DOHH2 (cell line): Measurements from ENCODE around the gene MGAT1.

Experiments
- H3F3A ChIP-seq: fragments of 200-600 bp; sonication (generic), shearing (Covaris generic); 2 replicates; pipeline ENCODE4 v1.6.0; 2016; ENCODE audit warnings: antibody characterized with exemption, mild to moderate bottlenecking; ENCODE audit not compliant: control insufficient read depth, insufficient read depth
- H3K27ac ChIP-seq: fragments of 200-600 bp; sonication (generic); 2 replicates; pipeline ENCODE4 v1.5.1; 2014; ENCODE audit warnings: low read depth, mild to moderate bottlenecking, low read length, moderate library complexity
- H3K27me3 ChIP-seq: fragments of 200-600 bp; sonication (generic); 2 replicates; pipeline ENCODE4 v1.6.1; 2014; ENCODE audit warnings: mild to moderate bottlenecking, low read length, mixed read lengths; ENCODE audit not compliant: control insufficient read depth
- H3K36me3 ChIP-seq: fragments of 200-600 bp; sonication (generic); 2 replicates; pipeline ENCODE4 v1.6.1; 2014; ENCODE audit warnings: mild to moderate bottlenecking, low read length, moderate library complexity, mixed read lengths; ENCODE audit not compliant: control insufficient read depth
- H3K4me1 ChIP-seq: fragments of 200-600 bp; sonication (generic); 2 replicates; pipeline ENCODE4 v1.6.1; 2014; ENCODE audit warnings: mild to moderate bottlenecking, low read length, mixed read lengths; ENCODE audit not compliant: control insufficient read depth
- H3K4me2 ChIP-seq: fragments of 200-600 bp; sonication (generic); 2 replicates; pipeline ENCODE4 v1.6.0; 2014; ENCODE audit warnings: mild to moderate bottlenecking, low read length, moderate library complexity
- H3K4me3 ChIP-seq: fragments of 200-600 bp; sonication (generic); 2 replicates; pipeline ENCODE4 v1.5.1; 2014; ENCODE audit warnings: mild to moderate bottlenecking, low read length, mixed read lengths
- H3K79me2 ChIP-seq: fragments of 200-600 bp; sonication (generic); 2 replicates; pipeline ENCODE4 v1.6.1; 2014; ENCODE audit warnings: mild to moderate bottlenecking, low read length, mixed read lengths; ENCODE audit not compliant: control insufficient read depth
- H3K9me2 ChIP-seq: fragments of 200-600 bp; sonication (generic); replicated peaks from 2 replicates; pipeline ENCODE4 v1.6.1; 2014; ENCODE audit warnings: mild to moderate bottlenecking, low read length, mixed read lengths; ENCODE audit not compliant: control insufficient read depth
- H3K9me3 ChIP-seq: fragments of 200-600 bp; sonication (generic); 2 replicates; pipeline ENCODE4 v1.6.1; 2014; ENCODE audit warnings: antibody characterized with exemption, low read length, mixed read lengths; ENCODE audit not compliant: control insufficient read depth, insufficient read depth
- H4K20me1 ChIP-seq: fragments of 200-600 bp; sonication (generic); 2 replicates; pipeline ENCODE4 v1.6.0; 2014; ENCODE audit warnings: low read depth, mild to moderate bottlenecking, antibody characterized with exemption, low read length, moderate library complexity; ENCODE audit not compliant: control insufficient read depth, insufficient read depth
- EZH2phosphoT487 ChIP-seq: fragments of 200-600 bp; sonication (generic); IDR thresholded peaks from 2 replicates; pipeline ENCODE4 v1.6.1; 2017; ENCODE audit warnings: borderline replicate concordance, mild to moderate bottlenecking, antibody characterized with exemption, low read length, moderate library complexity, mixed read lengths
- TF ChIP-seq, protein P1 (sequence below): fragments of 200-600 bp; sonication (generic); IDR thresholded peaks from one replicate; pipeline ENCODE4 v1.5.1; 2014; ENCODE audit warnings: antibody characterized with exemption, mild to moderate bottlenecking, low read depth, low read length; ENCODE audit not compliant: poor library complexity, severe bottlenecking

The MGAT1 gene

DNA sequence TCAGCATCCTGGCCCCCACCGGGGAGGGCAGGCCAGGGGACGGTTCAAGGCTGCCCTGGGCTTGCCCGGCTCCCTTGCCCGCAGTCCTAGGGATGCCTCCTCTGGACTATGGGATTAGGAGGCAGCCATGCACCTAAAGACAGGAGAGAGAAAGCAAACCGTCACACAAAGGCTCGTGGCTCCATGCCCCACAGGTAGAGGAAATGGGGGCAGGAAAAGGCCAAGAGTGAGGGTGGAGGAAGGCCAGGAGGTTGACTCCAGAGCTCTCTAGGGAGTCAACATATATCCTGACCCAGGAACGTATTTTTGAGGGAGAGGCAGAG lies 9.7 kb downstream of the MGAT1 start:
- H3K79me2 ChIP-seq, result peaks cover 72% of the 10 kb centered on the region
- no peaks in the 10 kb centered on the region for H3K9me2 ChIP-seq
- no peaks in the 10 kb centered on the region for H3K9me3 ChIP-seq
- no peaks in the 10 kb centered on the region for H3F3A ChIP-seq
- peaks cover 25% of the 10 kb centered on the region for H3K4me1 ChIP-seq
- H3K4me2 ChIP-seq, result no peak overlapping the region
- no peak overlapping the region for H3K4me3 ChIP-seq
- H3K36me3 ChIP-seq, result peaks cover 53% of the 10 kb centered on the region
- no peak overlapping the region for H3K27ac ChIP-seq
- TF ChIP-seq, protein P1, sequence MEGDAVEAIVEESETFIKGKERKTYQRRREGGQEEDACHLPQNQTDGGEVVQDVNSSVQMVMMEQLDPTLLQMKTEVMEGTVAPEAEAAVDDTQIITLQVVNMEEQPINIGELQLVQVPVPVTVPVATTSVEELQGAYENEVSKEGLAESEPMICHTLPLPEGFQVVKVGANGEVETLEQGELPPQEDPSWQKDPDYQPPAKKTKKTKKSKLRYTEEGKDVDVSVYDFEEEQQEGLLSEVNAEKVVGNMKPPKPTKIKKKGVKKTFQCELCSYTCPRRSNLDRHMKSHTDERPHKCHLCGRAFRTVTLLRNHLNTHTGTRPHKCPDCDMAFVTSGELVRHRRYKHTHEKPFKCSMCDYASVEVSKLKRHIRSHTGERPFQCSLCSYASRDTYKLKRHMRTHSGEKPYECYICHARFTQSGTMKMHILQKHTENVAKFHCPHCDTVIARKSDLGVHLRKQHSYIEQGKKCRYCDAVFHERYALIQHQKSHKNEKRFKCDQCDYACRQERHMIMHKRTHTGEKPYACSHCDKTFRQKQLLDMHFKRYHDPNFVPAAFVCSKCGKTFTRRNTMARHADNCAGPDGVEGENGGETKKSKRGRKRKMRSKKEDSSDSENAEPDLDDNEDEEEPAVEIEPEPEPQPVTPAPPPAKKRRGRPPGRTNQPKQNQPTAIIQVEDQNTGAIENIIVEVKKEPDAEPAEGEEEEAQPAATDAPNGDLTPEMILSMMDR, result no peak
- no peak for TF ChIP-seq EZH2phosphoT487
- H4K20me1 ChIP-seq, result peaks cover 3% of the 10 kb centered on the region; the same call in 1 of the 2 replicates
- H3K27me3 ChIP-seq, result no peaks in the 10 kb centered on the region

DNA sequence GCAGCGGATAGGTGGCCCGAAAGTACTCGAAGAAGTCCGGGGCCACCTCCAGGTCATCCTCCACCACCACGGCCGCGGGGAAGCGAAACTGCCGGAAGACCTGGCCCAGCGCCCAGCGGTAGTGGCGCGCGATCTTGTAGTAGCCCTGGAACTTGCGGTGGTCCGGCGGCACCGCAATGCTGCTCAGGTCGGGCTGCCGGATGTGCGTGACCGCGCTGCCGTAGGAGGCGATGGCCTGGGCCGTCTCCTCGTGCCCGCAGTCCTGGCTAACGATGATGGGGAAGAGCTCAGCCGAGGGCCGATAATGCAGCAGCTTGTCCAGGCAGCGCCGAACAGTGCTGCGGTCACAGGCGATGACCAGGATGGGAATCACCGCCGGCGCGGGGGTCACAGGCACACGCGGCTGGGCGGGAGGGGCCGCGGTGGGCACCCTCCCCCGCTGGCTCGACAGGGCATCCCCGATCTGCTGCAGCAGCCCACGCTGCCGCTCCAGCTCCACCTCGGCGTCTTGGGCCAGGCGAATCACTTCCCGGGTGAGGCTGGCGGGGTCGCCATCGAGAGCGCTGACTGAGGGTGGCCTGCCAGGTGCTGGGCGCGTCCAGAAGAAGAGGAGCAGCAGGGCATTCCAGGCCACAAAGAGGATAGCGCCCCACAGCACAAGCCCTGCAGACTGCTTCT lies 10.2 kb downstream of the MGAT1 start:
- peaks cover 3% of the 10 kb centered on the region; the same call in 1 of the 2 replicates for H4K20me1 ChIP-seq
- H3F3A ChIP-seq, result no peaks in the 10 kb centered on the region
- no peak overlapping the region for H3K27ac ChIP-seq
- no peaks in the 10 kb centered on the region for H3K9me3 ChIP-seq
- no peaks in the 10 kb centered on the region for H3K27me3 ChIP-seq
- H3K79me2 ChIP-seq, result peaks cover 67% of the 10 kb centered on the region
- no peaks in the 10 kb centered on the region for H3K9me2 ChIP-seq
- no peak overlapping the region for H3K4me2 ChIP-seq
- H3K4me1 ChIP-seq, result peaks cover 25% of the 10 kb centered on the region
- H3K36me3 ChIP-seq, result peaks cover 49% of the 10 kb centered on the region
- TF ChIP-seq, protein P1, result no peak
- no peak for TF ChIP-seq EZH2phosphoT487
- H3K4me3 ChIP-seq, result no peak overlapping the region

DNA sequence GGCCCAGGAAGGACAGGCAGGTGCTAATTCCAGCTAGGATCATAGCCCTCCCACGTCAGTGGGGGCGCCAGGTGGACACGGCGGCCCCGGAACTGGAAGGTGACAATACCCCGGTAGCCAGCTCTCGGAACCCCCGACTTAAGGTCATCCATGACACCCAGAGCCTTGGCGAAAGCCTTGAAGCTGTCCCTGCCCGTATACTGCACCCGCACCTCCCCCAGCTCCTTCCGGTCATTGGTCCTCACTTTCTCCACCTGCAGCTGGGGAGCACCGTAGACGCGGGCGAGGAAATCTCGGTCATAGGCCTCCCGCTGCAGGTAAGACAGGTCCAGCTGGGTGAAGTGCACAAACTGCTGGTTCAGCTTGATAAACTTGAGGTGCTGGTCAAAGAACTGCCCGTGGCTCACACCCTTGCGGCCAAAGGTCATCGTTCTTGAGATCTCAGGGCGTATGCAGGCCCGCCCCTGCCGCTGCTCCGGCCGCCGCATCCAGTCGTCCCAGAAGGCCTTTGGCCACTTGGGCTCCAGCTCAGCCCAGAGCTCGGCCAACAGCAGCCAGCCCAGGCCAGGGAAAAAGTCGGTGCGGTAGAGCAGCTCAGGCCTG lies 10.9 kb downstream of the MGAT1 start:
- TF ChIP-seq EZH2phosphoT487, result no peak
- TF ChIP-seq, protein P1, result no peak
- Histone ChIP-seq H3K79me2 (peaks cover 60% of the 10 kb centered on the region), H3K27ac (no peak overlapping the region), H3K4me1 (peaks cover 25% of the 10 kb centered on the region), H3K9me3 (no peaks in the 10 kb centered on the region), H3K4me3 (no peak overlapping the region), H3F3A (0 out of 2 replicates have a peak, but pooled peaks cover 2% of the 10 kb centered on the region), H3K27me3 (no peaks in the 10 kb centered on the region), H3K36me3 (peaks cover 49% of the 10 kb centered on the region), H3K9me2 (no peaks in the 10 kb centered on the region), H3K4me2 (no peak overlapping the region), H4K20me1 (0 out of 2 replicates have a peak, but pooled peaks cover 3% of the 10 kb centered on the region)
